RWPE1 (cell line): Measurements from ENCODE around the gene FAAP100.

Experiments used
- CTCF ChIA-PET: fragments of 350-600 bp; sonication (Branson Sonifier 250); formaldehyde crosslinking; extraction: SDS; loops from one replicate; lab custom pipeline; 2021; lab: Yijun Ruan, JAX
- POLR2A ChIA-PET: fragments of 400-600 bp; formaldehyde crosslinking; extraction: SDS; loops from one replicate; lab custom pipeline; 2020; ENCODE audit warnings: antibody characterized with exemption; ENCODE audit not compliant: low non-redundant PET; lab: Yijun Ruan, JAX
- DNase-seq: peaks from one replicate; pipeline ENCODE4 v3.0.0; 2012; ENCODE audit warnings: low spot score
- H3K27ac ChIP-seq: fragments of 450-650 bp; 2 replicates; pipeline ENCODE4 v1.5.1; 2017
- TF ChIP-seq, protein P1 (sequence below): fragments of 450-650 bp; conservative IDR thresholded peaks from 2 replicates; pipeline ENCODE4 v1.5.1; 2017; ENCODE audit warnings: low read depth, mild to moderate bottlenecking

FAAP100 gene

GRCh38 chr17:81551458-81552243, 502 bp downstream of the FAAP100 start:
- ChIA-PET POLR2A (interaction anchor here (0.8 to 1.2 kb wide), 3 partner anchors 33 to 161 kb away, joined by 3 read pairs; partner anchors contain the start of gene SLC25A10), CTCF (interaction anchor here (0.6 to 1.0 kb wide), 3 partner anchors 33 to 104 kb away, joined by 3 to 4 read pairs (median 4); no protein-coding TSS in a partner anchor)
- H3K27ac ChIP-seq: peak overlapping the region; percentile 96
- TF ChIP-seq, protein P1, sequence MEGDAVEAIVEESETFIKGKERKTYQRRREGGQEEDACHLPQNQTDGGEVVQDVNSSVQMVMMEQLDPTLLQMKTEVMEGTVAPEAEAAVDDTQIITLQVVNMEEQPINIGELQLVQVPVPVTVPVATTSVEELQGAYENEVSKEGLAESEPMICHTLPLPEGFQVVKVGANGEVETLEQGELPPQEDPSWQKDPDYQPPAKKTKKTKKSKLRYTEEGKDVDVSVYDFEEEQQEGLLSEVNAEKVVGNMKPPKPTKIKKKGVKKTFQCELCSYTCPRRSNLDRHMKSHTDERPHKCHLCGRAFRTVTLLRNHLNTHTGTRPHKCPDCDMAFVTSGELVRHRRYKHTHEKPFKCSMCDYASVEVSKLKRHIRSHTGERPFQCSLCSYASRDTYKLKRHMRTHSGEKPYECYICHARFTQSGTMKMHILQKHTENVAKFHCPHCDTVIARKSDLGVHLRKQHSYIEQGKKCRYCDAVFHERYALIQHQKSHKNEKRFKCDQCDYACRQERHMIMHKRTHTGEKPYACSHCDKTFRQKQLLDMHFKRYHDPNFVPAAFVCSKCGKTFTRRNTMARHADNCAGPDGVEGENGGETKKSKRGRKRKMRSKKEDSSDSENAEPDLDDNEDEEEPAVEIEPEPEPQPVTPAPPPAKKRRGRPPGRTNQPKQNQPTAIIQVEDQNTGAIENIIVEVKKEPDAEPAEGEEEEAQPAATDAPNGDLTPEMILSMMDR: no peak
- peak; percentile 24 for DNase-seq

- ChIA-PET CTCF (interaction anchor here (0.6 kb wide), 1 partner anchor 103 kb away, joined by 4 read pairs; no protein-coding TSS in a partner anchor), POLR2A (interaction anchor here (1.0 to 1.2 kb wide), 2 partner anchors 32 to 36 kb away, joined by 3 read pairs; no protein-coding TSS in a partner anchor)
- peak overlapping the region; percentile 96 for H3K27ac ChIP-seq
- no peak for DNase-seq
- TF ChIP-seq, protein P1: no peak
Observed at GRCh38 chr17:81550830-81551457, 1.2 kb downstream of the FAAP100 start.

GRCh38 chr17:81550285-81550684, 1.9 kb downstream of the FAAP100 start:
- TF ChIP-seq, protein P1: no peak
- POLR2A ChIA-PET: no interaction called here
- CTCF ChIA-PET: no interaction called here
- no peak for DNase-seq
- peak overlapping the region; percentile 96 for H3K27ac ChIP-seq

- H3K27ac ChIP-seq: peak overlapping the region; percentile 96
- ChIA-PET CTCF (no interaction called here), POLR2A (no interaction called here)
- TF ChIP-seq, protein P1: no peak
- DNase-seq: no peak
Observed at GRCh38 chr17:81549826-81550225, 2.3 kb downstream of the FAAP100 start.

DNA sequence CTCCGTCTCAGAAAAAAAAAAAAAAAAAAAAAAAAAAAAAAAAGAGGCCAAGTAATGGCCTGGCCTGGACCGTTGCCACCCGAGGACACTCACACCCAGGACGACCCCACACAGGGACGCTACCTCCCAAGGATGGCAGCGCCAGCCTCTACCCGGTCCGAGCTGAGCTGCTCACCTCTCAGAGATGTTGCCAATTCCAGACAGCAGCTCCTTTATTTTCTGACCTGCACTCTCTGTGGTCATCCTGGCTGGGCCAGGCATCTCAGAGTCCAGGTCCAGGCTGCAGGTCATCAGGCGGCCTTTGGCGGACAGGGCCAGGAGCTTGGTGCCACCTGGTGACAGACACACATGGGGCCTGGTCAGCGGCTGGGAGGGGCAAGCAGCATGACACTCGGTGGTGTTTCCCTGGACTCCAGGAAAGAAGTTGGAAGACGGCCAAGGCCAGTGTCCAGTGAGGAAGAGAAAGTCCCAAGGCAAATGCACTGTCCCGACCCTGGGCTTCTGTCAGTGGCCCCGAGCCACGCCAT, 3.1 kb downstream of the FAAP100 start:
- no peak for DNase-seq
- CTCF ChIA-PET: no interaction called here
- H3K27ac ChIP-seq: peak overlapping the region; percentile 96
- POLR2A ChIA-PET: no interaction called here
- TF ChIP-seq, protein P1: no peak

- peak overlapping the region; percentile 52; the same call in 1 of the 2 replicates for H3K27ac ChIP-seq
- DNase-seq: no peak
- TF ChIP-seq, protein P1: no peak
- ChIA-PET CTCF (no interaction called here), POLR2A (interaction anchor here (0.8 kb wide), 1 partner anchor 10 kb away, joined by 3 read pairs; no protein-coding TSS in a partner anchor)
Observed at GRCh38 chr17:81547614-81547982, 4.6 kb downstream of the FAAP100 start.
